H1 (cell line): Measurements from ENCODE around the gene USHBP1. TPM values are rescaled to one million over a fixed set of nuclear protein-coding genes. Genes with fewer than 3 reads are reported as not detected.

ENCODE experiments used
- EZH2 ChIP-seq: fragments of 200-600 bp; sonication (generic); IDR thresholded peaks from 2 replicates; pipeline ENCODE4 v1.7.1; 2012; ENCODE audit warnings: low read depth, mild to moderate bottlenecking, moderate library complexity, low read length, inconsistent platforms; ENCODE audit not compliant: severe bottlenecking
- GTF2F1 ChIP-seq: IDR thresholded peaks from 2 replicates; pipeline ENCODE4 v1.6.1; 2012; ENCODE audit warnings: low read depth, low read length, improper control_type of control experiment, borderline replicate concordance
- NRF1 ChIP-seq: IDR thresholded peaks from 2 replicates; pipeline ENCODE4 v1.6.1; 2011; ENCODE audit warnings: mild to moderate bottlenecking, low read depth, low read length, improper control_type of control experiment
- RAD21 ChIP-seq, 2 experiments: IDR thresholded peaks in 1 of 2; conservative IDR thresholded peaks in 1 of 2; 2 replicates each; pipeline ENCODE4 v1.6.1; 2011; ENCODE audit warnings: low read depth in 2 of 2, low read length in 2 of 2, improper control_type of control experiment in 1 of 2, inconsistent platforms in 1 of 2, mild to moderate bottlenecking in 1 of 2, moderate library complexity in 1 of 2
- SAP30 ChIP-seq: fragments of 300-600 bp; sonication (generic); IDR thresholded peaks from 2 replicates; pipeline ENCODE4 v1.7.1; 2012; ENCODE audit warnings: low read length, moderate library complexity, mild to moderate bottlenecking, inconsistent platforms; ENCODE audit not compliant: insufficient read depth, insufficient replicate concordance
- SP1 ChIP-seq: IDR thresholded peaks from 2 replicates; pipeline ENCODE4 v1.6.1; 2011; ENCODE audit warnings: low read depth, low read length
- TCF12 ChIP-seq: IDR thresholded peaks from 2 replicates; pipeline ENCODE4 v1.6.1; 2011; ENCODE audit warnings: low read depth, mild to moderate bottlenecking, low read length
- polyA plus RNA-seq, 7 experiments: library from polyadenylated mRNA; depleted of rRNA in 3 of 7; stranded (reverse) in 5 of 7; unstranded in 2 of 7; fragments of >200 nt in 5 of 7; fragments of 200-250 nt in 2 of 7; gene quantifications; 1 replicate in 5 of 7; 2 replicates in 1 of 7; 4 replicates in 1 of 7; pipeline versions ENCODE4 v1.2.1 to v1.2.3, GENCODE V29; 2011 to 2013; ENCODE audit warnings: missing spikeins in 2 of 7, mixed read lengths in 2 of 7
- total RNA-seq: library from RNA; stranded (reverse); fragmentation: NEBNext Ultra II Directional; extraction: Animal tissue kit (Norgen Biotek cat#: 25700); gene quantifications from 2 replicates; pipeline ENCODE4 v1.2.1, GENCODE V29; 2021

The USHBP1 gene
- total and polyA plus RNA-seq, 2 of the 8 experiments (the other 6 are each of a cell fraction or from before 2014, with no cell fraction given), result 5.0 to 7.5 TPM

DNA sequence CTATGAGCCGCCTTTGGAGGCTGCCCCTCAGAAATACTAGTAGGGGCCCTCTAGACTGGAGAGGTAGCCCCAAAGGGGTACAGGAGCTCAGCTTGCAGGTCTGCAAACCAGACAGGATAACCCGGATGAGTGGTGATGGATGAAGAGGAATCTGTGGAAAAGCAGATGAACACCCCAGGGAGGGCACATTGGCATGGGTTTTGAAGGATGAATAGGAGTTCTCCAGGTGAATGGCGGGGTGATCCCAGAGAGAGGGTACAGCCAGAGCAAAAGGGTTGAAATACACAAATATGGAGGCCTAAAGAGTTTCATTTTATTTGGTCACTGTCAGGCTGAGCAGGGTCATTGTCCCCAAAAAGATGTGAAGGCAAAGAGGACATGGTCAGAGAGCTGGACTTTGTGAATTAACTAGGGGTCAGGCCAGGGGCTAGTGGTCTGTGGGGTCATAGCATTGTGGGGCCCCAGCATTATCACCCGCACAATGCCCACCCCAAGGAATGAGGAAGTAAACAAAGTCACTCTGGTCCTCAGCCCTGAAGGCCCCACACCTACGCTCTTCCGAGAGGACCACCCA is 23.6 kb downstream of the USHBP1 start (continued):
- no peak for TF ChIP-seq RAD21 (IDR thresholded peaks at IDR 0.05 in 1 of 2, conservative IDR thresholded peaks at IDR 0.05 in 1 of 2; ENCODE audit: low read depth in 2 of 2, low read length in 2 of 2)
- TF ChIP-seq SP1, result no peak
- TF ChIP-seq NRF1, result no peak
- TF ChIP-seq GTF2F1, result no peak
- TF ChIP-seq EZH2, result no peak
- TF ChIP-seq SAP30, result no peak
- no peak for TF ChIP-seq TCF12
